ENCODE measurements around the gene ABLIM2.

- TF ChIP-seq CTCF (conservative IDR thresholded peaks at IDR 0.05 in 1 of 2, IDR thresholded peaks at IDR 0.05 in 1 of 2; ENCODE audit: extremely low read depth in 1 of 2, insufficient read depth in 1 of 2, low read depth in 1 of 2, low read length in 2 of 2) (no peak), EZH2 (IDR thresholded peaks at IDR 0.05; ENCODE audit: borderline replicate concordance, low read length) (no peak)
These were observed 54.9 kb downstream of the ABLIM2 start for GRCh38 chr4:8103421-8104390.

Measured in mammary epithelial cell (primary cell).